ENCODE measurements around the gene CPSF4L. TPM values are rescaled to one million over a fixed set of nuclear protein-coding genes. Genes with fewer than 3 reads are reported as not detected.

CPSF4L gene
- total RNA-seq, 1 experiment from 2014 or later, result not detected

DNA sequence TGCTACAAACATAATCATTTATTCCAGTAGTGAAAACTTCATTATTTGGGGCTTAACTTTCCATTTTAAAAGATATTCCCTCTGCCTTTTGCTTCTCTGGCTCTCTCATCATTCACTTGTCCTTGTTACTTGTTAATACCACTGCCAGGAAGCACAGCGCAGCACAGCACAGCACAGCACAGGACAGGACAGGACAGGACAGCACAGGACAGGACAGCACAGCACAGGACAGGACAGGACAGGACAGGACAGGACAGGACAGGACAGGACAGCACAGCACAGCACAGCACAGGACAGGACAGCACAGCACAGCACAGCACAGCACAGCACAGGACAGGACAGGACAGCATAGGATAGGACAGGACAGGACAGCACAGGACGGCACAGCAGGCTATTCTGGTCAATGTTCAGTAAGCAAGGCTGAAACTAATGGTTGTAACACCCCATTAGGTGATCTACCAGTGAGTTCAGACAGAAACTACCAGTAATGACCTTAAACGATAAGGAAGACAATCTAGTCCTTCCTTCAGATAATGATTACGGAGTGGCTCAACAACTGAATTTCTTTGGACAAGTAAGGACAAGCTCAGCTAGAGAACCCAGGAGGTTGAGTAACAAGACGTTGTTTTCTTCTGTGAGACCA, 36.9 kb downstream of the CPSF4L start:
- DNase-seq (ENCODE audit: low read depth, low spot score), result no peak
- in situ Hi-C loops (cut with HindIII; ENCODE audit: low pct_unique_long_range_greater_than_20kb, low sequenced_read_pairs), result no loop called here

DNA sequence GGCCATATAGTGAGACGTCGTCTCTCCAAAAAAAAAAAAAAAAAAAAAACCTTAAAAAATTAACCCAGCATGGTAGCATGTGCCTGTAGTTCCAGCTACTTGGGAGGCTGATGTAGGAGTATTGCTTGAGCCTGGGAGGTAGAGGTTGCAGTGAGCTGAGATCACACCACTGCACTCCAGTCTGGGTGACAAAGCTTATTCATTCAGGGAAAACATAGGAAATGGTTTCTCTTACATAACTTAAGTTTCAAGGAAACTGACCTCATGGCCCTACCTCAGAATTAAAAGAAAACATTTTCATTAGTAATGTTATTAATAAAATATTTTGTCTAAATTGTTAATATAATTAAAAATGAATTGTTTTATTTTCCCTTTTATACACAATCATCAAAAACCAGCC, 37.4 kb downstream of the CPSF4L start:
- no peak for DNase-seq (ENCODE audit: low read depth, low spot score)
- in situ Hi-C loops (cut with HindIII; ENCODE audit: low pct_unique_long_range_greater_than_20kb, low sequenced_read_pairs), result no loop called here

DNA sequence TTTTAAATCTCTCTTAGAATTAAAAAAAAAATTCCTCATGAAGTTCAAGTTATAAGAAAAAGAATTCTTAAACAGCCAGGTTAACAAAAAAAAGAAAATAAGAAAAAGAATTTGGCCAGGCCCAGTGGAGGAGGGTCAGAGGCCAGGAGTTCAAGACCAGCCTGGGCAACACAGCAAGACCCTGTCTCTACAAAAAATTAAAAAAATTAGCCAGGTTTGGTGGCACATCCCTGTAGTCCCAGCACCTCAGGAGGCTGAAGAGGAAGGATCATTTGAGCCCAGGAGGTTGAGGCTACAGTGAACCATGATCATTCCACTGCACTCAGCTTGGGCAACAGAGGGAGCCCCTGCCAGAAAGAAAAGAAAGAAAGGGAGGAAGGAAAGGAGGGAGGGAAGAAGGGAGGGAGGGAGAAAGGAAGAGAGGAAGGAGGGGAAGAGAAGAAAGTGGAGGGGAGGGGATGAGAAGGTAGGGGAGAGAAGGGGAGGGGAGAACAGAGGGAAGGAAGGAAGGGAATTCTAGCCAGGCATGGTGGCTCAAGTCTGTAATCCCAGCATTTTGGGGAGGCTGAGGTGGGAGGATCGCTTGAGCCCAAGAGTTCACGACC, 38.0 kb downstream of the CPSF4L start:
- in situ Hi-C loops (cut with HindIII; ENCODE audit: low pct_unique_long_range_greater_than_20kb, low sequenced_read_pairs), result no loop called here

DNA sequence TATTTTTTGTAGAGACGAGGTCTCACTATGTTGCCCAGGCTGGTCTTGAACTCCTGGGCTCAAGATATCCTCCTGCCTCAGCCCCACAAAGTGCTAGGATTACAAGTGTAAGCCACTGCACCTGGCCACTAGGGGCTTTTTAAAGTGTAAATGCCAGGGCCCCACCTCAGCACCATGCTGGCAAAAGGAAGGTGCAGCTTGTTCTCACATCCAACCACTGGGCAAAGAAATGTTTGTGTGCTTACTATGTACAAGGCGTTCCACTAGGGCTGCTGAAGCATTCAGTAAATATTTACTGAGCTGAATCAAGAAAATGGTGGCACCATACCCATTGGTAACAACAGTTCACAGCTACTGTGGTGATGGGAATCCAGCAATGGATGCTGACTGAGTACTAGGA, 46.2 kb downstream of the CPSF4L start:
- in situ Hi-C loops (cut with HindIII; ENCODE audit: low pct_unique_long_range_greater_than_20kb, low sequenced_read_pairs), result no loop called here
- no peak for DNase-seq (ENCODE audit: low read depth, low spot score)

More for the DNA sequence above, 38.0 kb downstream of the CPSF4L start:
- DNase-seq (ENCODE audit: low read depth, low spot score), result no peak

DNA sequence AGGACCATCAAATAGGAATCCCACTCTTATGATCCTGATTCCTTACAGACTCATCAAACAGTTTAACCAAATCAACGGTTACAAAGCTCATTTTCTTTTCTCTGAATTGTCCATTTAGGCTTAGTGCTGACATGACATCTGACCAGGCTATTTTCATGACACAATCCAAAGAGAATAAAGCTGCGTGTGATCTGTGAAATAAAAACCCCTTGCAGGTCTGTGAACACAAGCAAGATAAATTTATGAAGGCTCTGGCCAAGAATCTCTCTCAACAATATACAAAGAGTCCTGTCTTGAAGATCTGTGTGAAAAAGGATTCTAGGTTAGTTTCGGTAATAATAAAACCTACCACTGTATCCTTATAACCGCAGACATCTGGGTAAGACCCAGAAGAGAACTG, 46.8 kb downstream of the CPSF4L start:
- in situ Hi-C loops (cut with HindIII; ENCODE audit: low pct_unique_long_range_greater_than_20kb, low sequenced_read_pairs), result no loop called here
- DNase-seq (ENCODE audit: low read depth, low spot score), result peak; percentile 96

DNA sequence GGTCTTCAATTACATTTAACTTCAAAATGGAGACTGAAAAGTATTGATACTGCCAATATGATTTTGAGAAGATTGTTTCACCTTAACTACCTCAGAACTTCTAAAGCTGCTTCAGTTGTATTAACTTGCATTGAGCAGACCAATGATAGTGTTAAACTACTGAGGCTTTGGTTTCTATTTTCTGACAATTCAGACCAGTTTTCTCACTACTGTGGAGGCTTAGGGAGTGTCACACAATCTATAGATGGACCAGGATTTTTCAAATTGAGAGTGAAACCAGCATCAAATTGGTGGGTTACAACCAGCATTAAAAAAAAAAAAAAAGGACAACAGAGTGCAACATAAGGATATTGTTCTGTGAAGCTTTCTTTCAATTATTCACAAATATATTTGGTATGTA, 47.7 kb downstream of the CPSF4L start:
- in situ Hi-C loops (cut with HindIII; ENCODE audit: low pct_unique_long_range_greater_than_20kb, low sequenced_read_pairs), result no loop called here

DNA sequence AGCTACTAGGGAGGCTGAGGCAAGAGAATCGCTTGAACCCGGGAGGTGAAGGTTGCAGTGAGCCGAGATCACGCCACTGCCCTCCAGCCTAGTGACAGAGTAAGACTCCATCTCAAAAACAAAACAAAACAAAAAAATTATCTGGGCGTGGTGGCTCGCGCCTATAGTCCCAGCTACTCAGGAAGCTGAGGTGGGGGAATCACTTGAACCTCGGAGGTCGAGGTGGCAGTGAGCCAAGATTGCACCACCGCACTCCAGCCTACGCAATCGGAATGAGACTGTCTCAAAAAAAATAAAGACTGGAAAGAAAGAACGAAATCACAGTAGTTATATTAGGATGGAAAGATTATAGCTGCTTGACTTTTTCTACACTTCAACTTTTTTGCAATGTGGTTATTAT, 49.9 kb downstream of the CPSF4L start:
- in situ Hi-C loops (cut with HindIII; ENCODE audit: low pct_unique_long_range_greater_than_20kb, low sequenced_read_pairs), result no loop called here
- DNase-seq (ENCODE audit: low read depth, low spot score), result no peak

More for the DNA sequence above, 47.7 kb downstream of the CPSF4L start:
- DNase-seq (ENCODE audit: low read depth, low spot score), result no peak

DNA sequence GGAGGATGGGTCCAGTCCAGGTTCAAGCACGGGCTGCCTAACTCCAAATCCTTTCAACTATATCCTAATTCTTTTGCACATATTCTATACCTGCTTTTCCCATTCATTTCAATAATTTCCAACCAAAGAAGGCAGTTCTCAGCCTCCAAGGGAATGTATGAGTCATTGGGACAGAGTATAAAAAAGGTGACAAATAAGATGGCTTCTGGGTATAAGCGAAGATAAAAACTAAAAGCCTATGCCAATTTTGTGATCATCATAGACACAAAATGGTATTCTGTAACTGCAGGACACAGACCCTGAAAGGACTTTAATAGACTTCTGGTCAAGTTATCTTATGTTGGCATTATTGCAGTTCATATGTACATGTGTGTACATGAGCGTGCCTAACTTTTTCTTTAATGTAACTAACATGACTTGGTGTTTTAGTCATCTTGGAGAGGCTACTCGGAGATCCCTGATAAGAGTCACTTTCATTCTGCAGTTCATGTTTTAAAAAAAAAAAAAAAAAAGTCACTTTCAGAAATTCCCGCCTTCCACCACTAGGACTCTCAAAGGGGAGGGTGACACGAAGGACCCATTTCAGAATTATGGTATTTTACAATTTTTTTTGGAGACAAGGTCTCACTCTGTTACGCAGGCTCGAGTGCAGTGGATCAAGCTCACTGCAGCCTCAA, 51.5 kb downstream of the CPSF4L start:
- in situ Hi-C loops (cut with HindIII; ENCODE audit: low pct_unique_long_range_greater_than_20kb, low sequenced_read_pairs), result no loop called here
- DNase-seq (ENCODE audit: low read depth, low spot score), result peak; percentile 57

DNA sequence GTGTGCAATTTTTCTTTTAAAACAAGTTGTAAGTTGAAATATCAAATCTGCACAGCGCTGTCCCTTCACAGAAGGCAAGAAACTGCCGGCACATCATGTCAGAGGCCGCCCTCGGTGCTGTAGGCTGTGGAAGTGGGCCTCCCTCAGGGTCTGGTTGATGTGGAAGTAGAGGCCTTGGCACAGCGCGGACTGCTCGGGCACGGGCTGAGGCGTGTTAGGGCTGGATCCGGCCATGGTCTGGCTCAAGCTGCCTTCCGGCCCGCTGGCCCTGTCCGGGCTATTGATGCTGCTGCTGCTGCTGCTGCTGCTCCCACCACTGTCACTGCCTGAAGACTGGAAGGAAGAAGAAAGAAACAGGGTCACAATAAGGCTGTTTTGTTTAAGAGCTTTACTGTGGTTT, 52.2 kb downstream of the CPSF4L start:
- DNase-seq (ENCODE audit: low read depth, low spot score), result no peak
- in situ Hi-C loops (cut with HindIII; ENCODE audit: low pct_unique_long_range_greater_than_20kb, low sequenced_read_pairs), result no loop called here

DNA sequence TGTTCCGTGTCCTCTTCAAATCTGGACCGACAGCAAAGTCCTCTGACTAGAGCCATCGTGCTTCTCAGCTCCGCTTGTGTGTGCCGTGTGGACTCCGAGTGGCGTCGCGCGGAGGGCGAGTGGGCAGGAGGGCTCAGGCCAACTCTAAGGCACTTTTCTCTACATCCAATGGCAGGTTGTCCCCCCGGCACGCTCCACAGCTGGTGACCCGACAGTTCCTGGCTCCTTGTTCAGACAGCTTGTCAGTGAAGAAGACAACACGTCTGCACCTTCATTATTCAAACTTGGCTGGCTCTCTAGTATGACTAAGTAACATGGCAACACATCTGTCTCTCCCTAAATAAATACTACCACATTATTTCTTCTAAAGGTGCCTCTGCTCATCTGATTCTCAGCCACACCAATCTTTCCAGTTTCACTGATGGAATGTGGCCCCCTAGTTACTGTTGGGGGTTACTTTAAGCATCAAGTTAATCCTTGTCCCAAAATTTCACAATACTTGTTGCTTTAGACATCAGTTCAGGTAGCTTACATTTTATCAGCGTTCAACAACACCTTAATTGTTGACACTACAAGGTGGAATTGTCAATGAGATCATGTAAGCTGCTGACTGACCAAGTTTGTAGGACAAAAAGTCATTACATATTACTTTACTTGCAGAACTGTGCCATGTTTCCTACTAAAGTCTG, 53.4 kb downstream of the CPSF4L start:
- DNase-seq (ENCODE audit: low read depth, low spot score), result no peak
- in situ Hi-C loops (cut with HindIII; ENCODE audit: low pct_unique_long_range_greater_than_20kb, low sequenced_read_pairs), result no loop called here

DNA sequence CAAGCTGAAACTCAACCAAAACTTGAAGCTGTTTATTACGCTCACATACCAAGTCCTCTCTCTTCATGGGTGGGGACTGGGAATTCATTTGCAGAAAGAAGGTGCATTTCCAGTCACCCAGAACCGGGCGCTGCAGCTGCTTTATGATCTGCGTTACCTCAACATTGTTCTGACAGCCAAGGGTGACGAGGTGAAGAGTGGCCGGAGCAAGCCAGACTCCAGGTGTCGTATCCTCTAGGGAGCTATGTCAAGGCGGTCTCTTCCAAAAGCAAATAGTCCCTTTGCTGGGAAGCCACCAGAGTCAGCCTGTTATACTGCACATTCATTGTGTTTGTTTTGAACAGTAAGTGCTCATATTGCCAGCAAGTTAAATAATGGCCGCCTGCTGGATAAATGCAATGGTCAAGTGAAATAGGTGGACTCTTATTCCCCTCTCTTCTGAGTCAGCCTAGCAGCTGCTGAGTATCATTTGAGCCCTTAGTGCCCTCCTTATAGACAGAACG, 56.2 kb downstream of the CPSF4L start:
- no peak for DNase-seq (ENCODE audit: low read depth, low spot score)
- in situ Hi-C loops (cut with HindIII; ENCODE audit: low pct_unique_long_range_greater_than_20kb, low sequenced_read_pairs), result no loop called here

DNA sequence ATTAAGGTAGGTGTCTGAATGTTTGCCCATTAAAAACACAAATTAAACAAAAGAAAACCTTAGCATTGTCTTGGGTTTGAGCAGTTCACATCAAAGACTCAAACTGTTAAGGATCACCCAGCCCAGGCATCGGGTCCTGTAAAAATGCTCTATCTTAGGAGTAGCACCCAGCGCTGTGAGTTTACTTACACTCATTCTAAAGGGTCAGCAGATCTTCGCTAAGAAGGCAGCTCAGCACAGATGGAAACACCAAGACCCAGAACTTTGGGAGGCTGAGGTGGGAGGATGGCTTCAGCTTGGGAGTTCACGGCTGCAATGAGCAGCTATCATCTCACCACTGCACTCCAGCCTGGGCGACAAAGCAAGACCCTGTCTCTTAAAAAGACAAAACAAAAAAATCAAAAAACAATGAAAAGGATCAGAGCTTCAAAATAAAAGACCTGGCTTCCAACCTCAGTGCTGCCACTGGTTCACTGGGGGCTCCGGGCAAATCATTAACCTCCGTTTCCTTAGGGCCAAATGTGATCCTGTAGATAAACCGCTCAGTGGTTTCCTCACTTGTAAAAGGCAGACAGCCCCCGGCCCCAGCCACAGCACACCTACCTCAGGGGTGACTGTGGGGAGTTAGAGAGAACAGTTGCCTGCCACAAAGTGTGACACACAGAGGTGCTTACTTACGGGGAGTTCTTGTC, 57.7 kb downstream of the CPSF4L start:
- in situ Hi-C loops (cut with HindIII; ENCODE audit: low pct_unique_long_range_greater_than_20kb, low sequenced_read_pairs), result no loop called here
- no peak for DNase-seq (ENCODE audit: low read depth, low spot score)

DNA sequence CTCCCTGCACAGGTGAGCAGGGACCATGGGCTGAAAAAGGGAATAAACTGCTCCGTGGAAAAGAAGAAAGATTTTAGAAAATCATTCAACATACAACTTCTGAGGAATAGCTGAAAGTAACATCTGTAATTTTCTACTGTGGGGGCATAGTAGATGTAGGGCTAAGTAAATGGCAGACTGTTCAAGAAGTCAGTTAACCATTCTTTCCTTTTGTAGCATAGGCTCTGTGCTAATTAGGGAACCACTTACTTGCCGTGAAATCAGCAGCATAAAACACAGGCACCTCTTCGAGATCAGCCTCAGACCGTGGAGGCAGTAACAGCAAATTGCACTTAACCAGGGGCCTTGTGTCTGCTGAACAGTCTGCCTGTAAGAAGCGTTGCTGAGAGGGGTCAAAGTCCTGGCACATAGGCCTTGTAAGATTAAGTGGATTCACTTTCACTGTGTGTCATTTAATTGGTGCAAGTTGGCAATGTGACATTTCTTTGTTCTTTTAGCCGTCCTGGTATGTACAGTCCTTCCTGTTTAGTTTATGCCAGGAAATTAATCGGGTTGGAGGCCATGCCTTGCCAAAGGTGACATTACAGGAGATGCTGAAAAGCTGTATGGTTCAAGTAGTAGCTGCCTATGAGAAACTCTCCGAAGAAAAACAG, 58.4 kb downstream of the CPSF4L start:
- in situ Hi-C loops (cut with HindIII; ENCODE audit: low pct_unique_long_range_greater_than_20kb, low sequenced_read_pairs), result no loop called here
- no peak for DNase-seq (ENCODE audit: low read depth, low spot score)

DNA sequence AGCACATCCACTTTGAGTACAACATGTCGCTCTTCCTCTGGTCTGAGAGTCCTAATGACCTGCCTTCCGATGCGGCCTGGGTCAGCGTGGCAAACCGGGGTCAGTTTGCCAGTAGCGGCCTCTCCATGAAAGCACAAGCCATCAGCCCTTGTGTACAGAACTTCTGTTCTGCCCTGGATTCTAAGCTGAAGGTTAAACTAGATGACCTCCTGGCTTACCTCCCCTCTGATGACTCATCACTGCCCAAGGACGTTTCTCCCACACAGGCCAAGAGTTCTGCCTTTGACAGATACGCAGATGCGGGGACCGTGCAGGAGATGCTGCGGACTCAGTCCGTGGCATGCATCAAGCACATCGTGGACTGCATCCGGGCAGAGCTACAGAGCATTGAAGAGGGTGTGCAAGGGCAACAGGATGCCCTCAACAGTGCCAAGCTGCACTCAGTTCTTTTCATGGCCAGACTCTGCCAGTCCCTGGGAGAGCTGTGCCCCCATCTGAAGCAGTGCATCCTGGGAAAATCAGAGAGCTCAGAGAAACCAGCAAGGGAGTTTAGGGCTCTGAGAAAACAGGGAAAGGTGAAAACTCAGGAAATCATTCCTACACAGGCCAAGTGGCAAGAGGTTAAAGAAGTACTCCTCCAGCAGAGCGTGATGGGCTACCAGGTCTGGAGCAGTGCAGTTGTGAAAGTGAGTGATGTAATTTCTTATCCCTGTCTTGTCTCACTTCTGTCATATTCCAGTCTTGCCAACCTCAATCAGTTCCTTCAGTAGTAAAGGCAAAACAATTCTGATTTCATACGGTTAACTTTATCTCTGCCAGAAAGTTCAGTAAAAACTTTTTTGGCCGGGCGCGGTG, 60.2 kb downstream of the CPSF4L start:
- in situ Hi-C loops (cut with HindIII; ENCODE audit: low pct_unique_long_range_greater_than_20kb, low sequenced_read_pairs), result no loop called here
- no peak for DNase-seq (ENCODE audit: low read depth, low spot score)

DNA sequence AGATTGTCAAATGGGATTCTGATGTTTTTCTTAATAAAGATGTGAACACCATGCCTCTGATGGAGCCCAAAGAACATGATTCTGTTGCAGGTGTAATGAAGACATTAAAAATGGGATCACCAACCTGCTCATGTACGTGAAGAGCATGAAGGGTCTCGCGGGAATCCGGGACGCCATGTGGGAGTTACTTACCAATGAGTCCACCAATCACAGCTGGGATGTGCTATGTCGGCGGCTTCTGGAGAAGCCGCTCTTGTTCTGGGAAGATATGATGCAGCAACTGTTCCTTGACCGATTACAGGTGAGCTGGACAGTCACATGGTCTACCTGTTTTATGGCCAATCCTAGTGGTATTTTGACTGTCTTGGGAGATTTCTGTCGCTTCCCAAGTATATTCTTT, 61.2 kb downstream of the CPSF4L start:
- in situ Hi-C loops (cut with HindIII; ENCODE audit: low pct_unique_long_range_greater_than_20kb, low sequenced_read_pairs), result no loop called here
- DNase-seq (ENCODE audit: low read depth, low spot score), result no peak

DNA sequence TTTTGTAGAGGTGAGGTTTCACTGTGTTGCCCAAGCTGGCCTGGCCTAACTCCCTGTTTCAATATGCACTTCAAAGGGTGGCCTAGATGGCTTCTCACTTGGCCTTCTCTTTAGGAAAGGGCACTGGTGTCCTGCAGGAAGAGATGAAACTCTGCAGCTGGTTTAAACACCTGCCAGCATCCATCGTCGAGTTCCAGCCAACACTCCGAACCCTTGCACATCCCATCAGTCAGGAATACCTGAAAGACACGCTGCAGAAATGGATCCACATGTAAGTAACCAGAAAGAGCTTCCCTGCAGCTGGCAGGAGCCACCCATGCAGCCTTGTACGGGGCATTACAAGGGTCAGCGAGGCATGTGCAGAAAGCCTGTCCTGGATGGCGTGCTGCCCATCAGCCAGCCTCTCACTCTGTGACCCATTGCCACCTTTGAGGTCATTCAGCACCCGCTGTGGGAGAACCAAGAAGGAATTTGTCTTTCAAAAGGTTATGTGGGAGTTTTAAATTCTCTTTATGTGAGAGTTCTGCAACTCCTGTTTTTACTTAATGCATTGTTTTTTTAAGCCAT, 61.8 kb downstream of the CPSF4L start:
- no peak for DNase-seq (ENCODE audit: low read depth, low spot score)
- in situ Hi-C loops (cut with HindIII; ENCODE audit: low pct_unique_long_range_greater_than_20kb, low sequenced_read_pairs), result no loop called here

All from SK-MEL-5 (cell line).